COR-L47 (cell line): Measurements from ENCODE around the gene CR1.
"Not testable (repeated sequence)": the region's sequence is repeated elsewhere in the genome, so short reads cannot be mapped to it uniquely, and the experiment has no call there.

Experiments used
- DNase-seq: peaks from one replicate; lab custom pipeline; 2025; lab: John Stamatoyannopoulos, UW

The CR1 gene

GRCh38 chr1:207495801-207496792 is at the start of gene CR1:
Gene CR1, plus strand, starts transcription at chr1:207496157. Its CDS starts 111 bp downstream, at chr1:207496268.
- no peak for DNase-seq

- DNase-seq, result no peak
These were observed 42.3 kb upstream of the CR1 start for GRCh38 chr1:207453710-207454045.

- peak; percentile 74 for DNase-seq
These were observed 41.7 kb upstream of the CR1 start, which contains the start of gene CR2 for GRCh38 chr1:207454046-207454964. Gene CR2, plus strand, starts transcription at chr1:207454328. Its CDS starts 91 bp downstream, at chr1:207454419.

GRCh38 chr1:207455183-207455754 is 40.7 kb upstream of the CR1 start:
- no peak for DNase-seq

GRCh38 chr1:207458414-207458813 is 37.5 kb upstream of the CR1 start:
- no peak for DNase-seq

DNA sequence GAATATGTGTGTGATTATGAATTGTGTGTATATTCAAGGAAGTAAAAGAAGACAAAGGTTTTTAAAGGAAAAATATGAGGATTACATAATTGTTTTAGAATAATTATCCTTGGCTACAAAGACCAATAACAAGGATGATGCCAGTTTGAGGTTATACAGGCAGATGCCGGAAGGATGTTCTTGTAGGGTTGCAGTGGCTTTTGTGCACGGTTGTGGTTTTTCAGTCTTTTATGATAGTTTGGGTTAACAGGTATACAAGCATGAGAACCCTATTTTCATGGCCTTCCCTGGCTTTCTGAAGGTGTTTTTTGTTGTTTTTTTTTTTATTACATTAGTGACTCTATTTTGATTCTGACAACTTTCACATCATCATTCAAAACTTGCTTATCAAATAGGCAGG is 36.9 kb upstream of the CR1 start:
- no peak for DNase-seq

- DNase-seq, result no peak
These were observed 34.3 kb upstream of the CR1 start for GRCh38 chr1:207461649-207462048.

DNA sequence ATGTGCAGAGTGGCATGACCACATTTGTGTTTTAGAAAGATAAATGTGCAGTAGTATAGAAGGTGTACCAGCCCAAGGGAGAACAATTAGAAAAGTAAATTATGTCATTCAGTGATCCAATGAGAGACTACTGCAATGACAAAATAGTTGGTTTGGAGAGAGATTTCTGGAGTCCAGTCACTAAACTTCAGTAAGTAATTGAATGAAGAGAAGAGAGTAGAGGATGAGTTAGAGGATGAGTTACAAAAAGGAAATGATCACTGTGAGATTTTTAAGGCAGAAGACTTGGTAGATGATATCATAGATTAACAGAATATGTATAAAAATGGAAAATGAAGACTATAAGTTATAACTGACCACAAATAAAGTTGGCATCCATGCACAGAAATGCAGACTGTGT is 33.4 kb upstream of the CR1 start:
- no peak for DNase-seq

DNA sequence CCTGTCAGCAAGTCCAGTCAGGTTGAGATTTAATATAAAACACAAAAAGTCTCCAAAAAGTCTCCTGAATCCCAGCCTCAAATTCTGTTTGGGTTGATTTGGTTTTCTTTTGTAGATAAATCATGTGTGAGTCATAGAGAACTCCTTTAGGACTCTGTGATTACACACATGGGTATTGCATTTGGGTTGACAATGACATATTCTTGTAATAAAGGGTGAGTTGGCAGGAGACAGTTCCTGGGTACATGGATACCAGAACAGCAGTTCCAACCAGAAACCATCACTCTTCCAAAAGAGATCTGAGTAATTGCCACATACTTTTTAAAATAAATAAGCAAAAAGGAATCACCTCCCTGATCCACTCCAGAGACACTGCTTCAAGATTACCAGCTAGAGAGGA is 32.9 kb upstream of the CR1 start:
- DNase-seq, result no peak

DNA sequence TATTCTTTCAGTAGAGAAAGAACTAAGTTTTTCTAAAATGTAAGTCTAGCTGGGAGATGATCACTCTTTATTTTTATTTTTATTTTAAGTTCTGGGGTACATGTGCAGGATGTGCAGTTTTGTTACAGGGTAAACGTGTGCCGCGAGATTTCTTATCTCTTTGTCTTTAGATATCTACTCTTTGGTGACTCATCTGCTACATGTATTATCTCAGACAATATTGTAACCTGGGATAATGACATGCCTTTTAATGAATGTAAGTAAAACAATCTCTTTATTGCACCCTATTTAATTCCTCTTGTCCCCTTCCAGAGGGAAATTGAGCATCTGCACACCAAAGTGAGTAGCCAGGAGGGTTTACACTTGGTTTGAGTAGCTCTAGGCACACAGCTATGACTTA is 32.4 kb upstream of the CR1 start:
- no peak for DNase-seq

GRCh38 chr1:207470927-207471326 is 25.0 kb upstream of the CR1 start:
- DNase-seq, result no peak

GRCh38 chr1:207474210-207474609 is 21.7 kb upstream of the CR1 start:
- DNase-seq, result no peak

DNA sequence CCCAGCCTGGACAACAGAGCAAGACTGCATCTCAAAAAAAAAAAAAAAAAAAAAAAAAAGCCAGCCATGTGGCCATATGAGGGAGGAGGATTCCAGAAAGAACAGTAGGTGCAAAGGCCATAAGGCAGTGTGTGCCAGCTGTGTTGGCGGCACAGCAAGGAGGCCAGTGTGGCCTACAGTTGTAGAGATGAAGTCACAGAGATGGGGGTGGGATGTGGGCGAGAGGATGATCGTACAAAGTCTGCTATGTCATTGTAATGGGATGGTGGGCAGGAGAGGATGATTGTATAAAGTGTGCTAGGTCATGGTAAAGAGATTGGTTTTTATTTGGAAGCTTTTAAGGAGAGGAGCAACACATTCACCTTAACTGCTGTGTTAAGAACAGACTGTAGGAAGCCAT is 9.8 kb upstream of the CR1 start:
- DNase-seq, result no peak

DNA sequence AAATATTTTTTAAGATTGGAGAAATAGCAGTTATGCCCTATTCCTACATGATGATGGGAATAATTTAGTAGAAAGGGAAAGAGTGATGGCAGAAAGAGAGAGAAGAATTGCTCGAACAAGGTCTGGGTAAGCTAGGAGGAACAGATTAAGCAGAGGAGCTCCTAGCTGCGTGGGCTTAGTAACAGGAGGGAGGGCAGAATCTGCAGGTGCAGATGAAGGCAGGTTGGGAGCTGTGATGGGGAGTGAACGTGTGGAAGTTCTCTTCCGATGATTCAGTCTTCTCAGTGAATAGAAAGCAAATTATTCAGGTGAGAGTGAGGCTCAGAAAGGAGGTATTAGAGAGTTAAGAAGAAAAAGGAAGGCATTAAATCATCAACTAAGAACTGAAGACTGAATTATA is 8.3 kb upstream of the CR1 start:
- DNase-seq, result no peak

DNA sequence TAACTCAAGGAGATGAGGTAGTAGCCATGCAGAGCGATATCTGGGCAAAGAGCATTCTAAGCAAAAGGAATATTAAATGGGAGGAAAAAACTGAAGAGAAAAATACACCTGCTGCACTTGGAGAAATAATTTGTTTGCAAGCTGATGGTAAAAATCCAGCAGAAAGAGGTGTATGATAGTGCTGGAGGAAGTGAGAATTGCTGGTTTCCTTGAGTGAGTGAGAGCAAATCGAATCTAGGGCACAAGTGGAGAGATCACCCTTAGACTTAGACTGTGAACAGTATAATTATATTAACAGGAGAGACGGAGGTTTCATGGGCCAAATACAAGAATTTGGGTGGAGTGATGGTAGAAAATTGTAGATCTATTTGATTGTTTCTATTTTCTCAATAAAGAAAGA is 2.7 kb upstream of the CR1 start:
- no peak for DNase-seq

DNA sequence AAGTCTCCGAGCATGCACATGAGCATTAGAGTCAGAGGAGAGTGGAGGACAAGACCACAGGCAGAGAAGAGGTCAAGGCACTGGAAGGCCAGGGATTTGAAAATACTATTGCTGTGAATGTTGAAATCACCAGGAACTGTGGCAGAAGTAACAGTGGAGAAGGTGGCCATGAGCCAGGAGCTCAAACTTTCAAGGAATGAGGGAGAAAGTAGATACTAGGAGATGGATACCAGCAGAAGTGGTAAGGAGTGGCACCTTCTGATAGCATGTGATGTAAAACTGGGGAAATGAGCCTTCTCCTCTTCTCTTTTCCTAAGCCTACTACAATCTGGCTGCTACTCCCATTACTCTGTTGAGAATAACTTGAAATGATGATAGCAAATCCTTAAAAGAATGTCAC is 1.8 kb upstream of the CR1 start:
- no peak for DNase-seq

- DNase-seq, result not testable (repeated sequence)
These were observed 676 bp upstream of the CR1 start for GRCh38 chr1:207495281-207495680.

DNA sequence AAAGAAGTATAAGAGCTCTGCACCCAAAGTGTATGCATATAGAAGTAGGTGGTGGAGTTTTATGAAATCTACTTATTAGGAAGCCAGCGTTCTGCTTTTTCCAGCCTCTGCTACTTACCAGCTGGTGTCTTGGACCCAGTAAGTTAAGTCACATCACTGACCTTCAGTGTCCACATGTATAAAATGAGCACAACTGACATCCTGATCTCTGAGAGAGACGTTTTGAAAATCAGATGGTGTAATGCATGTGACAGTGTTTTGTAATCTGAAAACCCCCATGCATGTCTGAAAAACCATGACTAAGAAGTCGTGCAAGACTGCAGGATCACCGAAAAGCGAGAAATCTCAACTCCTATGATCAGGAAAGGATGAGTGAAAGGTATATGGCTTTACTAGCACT is 2.0 kb downstream of the CR1 start:
- DNase-seq, result no peak

DNA sequence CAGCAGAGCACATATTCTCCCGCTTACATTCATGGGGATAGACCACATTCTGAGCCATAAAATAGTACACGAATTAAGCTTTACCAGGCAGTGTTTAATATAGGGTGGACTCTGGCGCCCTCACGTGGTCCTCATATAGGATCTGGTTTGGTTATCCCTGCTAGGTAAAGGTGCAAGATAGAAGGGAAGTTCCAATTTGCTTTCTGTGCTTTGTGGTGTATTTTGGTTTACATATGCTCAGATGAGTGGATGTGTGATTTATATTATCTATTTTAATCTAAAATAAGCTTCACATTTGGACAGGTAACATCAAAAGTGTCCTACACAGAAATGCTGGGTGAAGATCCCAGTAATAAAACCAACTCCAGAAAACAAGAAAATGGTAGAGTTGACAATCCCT is 3.6 kb downstream of the CR1 start:
- peak; percentile 65 for DNase-seq

- DNase-seq, result no peak
These were observed 4.3 kb downstream of the CR1 start for GRCh38 chr1:207500306-207500705.

GRCh38 chr1:207501071-207501470 is 5.1 kb downstream of the CR1 start:
- no peak for DNase-seq

GRCh38 chr1:207502726-207503125 is 6.8 kb downstream of the CR1 start:
- DNase-seq, result no peak
